ENCODE data around the gene CLEC16A.
"Not testable (repeated sequence)": the region's sequence is repeated elsewhere in the genome, so short reads cannot be mapped to it uniquely, and the experiment has no call there.

The CLEC16A gene

DNA sequence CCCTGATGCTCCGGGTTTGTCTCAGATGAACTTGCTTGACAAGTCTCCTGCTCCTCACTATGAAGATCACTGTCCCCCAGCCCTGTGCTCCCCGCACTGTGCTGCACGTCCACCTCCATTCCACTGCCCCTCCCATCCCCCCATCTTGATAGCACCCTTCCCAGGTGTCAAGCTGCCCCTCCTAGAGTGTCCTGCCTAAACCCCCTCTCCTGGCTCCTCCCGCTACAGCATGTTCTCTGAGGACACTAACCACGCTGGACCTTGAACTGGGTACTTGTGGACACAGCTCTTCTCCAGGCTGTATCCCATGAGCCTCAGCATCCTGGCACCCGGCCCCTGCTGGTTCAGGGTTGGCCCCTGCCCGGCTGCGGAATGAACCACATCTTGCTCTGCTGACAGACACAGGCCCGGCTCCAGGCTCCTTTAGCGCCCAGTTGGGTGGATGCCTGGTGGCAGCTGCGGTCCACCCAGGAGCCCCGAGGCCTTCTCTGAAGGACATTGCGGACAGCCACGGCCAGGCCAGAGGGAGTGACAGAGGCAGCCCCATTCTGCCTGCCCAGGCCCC is 20.6 kb upstream of the CLEC16A start:
- no peak for DNase-seq (ENCODE audit: low spot score)

GRCh38 chr16:10925285-10925684 is 19.1 kb upstream of the CLEC16A start:
- DNase-seq (ENCODE audit: low spot score) = not testable (repeated sequence)

- DNase-seq (ENCODE audit: low spot score) = no peak
Observed at GRCh38 chr16:10926094-10926493, 18.3 kb upstream of the CLEC16A start.

- DNase-seq (ENCODE audit: low spot score) = no peak
Observed at GRCh38 chr16:10926867-10927266, 17.5 kb upstream of the CLEC16A start.

- no peak for DNase-seq (ENCODE audit: low spot score)
Observed at GRCh38 chr16:10927497-10928112, 16.8 kb upstream of the CLEC16A start.

DNA sequence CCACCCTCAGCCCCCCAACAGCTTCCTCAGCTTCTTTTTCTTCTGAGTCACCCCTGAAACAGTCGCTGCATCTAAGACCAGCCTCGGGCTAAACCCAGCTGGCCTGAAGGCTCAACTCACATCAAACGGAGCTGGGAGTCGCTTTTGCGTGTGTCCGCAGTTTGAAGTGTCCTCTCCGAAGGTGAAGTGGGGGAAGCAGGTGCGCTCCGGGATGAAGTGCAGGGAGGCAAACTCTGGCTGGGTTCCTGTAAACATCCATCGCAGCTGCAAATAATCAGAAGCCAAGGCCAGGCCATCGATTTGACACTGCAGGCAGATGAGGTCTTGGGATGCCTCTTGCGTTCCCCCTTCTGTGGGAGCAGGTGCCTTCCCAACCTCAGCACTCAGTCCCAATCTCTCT is 15.3 kb upstream of the CLEC16A start:
- DNase-seq (ENCODE audit: low spot score) = not testable (repeated sequence)

DNA sequence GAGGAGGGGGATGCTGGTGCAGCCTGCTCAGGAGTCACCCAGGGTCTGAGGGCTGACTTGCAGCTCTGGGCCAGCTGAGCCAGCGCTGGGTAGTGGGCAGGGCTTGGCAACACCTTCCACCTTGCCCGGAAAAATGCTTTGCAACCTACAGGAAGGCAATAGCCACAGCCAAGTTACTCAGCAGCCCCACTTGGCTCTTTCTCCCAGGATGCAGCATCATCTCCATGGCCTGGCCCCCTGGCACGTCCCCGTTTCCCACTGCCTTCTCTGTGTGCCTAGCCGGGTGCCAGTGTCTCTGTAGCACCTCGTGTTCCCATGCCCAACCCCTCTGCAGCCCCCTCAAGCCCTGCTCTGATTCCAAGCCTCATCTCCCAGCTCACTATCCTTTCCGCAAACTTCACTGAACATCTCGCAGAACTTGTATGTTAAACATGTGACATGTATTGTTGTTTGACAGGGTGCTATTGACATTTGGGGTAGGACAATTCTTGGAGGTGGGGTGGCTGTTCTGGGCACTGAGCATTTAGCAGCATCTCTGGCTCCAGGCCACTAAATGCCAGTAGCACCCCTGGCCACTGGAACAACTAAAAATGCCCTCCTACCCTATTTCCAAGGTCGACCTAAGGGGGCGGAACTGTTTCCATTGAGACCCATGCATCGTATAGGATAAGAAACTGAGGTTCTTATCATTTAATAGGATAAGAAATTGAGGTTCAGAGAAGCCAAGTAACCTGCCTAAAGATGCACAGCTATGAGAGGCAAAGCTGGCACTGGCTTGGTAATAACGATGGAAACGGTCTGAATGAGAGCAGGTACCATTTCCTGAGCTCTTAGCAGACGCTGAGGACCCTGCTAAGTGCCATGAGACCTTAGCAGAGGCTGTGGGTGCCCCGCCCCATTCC is 14.3 kb upstream of the CLEC16A start:
- no peak for DNase-seq (ENCODE audit: low spot score)

DNA sequence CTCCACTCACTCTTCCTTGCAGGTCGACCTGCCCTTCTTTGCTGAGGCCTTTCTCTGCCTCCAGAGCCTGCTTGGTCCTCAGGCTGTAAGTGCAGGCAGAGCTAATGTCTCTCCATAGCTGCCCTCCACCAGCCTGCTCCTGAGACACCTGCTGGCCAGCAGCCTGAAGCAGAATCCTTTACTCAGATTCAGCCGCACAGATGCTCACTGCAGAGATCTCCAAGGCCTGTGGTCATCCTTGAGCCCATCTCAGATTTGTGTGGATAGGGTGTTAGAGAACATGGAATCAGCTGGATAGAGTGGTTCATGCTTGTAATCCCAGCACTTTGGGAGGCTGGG is 13.6 kb upstream of the CLEC16A start:
- no peak for DNase-seq (ENCODE audit: low spot score)

DNA sequence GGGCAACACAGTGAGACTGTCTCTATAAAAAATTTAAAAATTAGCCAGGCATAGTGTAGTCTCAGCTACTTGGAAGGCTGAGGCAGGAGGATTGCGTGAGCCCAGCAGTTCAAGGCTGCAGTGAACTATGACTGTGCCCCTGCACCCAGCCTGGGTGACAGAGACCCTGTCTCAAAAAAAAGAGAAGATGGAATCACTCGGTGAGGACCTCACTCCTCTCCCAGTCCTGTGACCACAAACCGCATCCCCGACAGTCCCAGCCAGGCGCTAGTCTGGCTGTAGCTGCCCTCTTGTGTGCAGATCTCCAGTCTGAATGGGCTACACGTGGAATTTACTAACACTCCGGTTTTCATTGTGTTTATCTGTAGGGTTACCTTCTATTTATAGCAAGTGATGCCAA is 13.2 kb upstream of the CLEC16A start:
- DNase-seq (ENCODE audit: low spot score) = no peak

- DNase-seq (ENCODE audit: low spot score) = no peak
Observed at GRCh38 chr16:10931977-10932632, 12.3 kb upstream of the CLEC16A start.

DNA sequence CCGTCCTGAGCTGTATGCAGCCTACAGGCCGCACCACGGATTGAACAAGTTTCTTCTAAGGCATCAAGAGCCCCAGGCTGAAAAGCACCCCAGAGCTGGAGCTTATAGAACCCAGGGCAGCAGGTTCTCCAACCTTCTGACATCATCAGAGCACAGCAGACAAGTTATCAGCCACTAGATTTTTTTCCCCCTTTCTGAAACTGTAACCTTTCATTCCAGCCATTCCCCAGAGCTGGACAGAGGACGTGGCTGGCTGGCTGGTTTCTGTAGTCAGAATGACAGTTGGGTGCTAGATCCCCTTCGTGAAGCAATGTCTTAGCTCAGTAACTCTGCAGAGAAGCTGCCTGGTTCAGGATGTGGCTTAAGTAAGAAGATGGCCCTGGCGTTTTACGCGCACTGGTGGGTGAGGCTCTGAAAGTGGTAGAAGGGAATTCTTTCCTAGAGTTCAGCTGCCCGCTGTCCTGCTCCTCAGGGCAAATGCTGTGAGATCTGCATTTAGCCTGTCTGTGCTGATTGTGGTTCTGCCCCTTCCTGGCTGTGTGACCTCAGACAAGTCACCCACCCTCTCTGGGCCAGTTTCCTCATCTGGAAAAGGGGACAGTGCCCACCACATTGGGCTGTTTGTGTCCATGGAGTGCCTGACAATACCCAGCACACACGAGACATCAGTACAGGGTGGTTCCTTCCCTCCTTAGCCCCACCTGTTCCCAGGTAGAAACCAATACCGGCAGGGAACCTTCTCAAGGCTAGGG is 11.2 kb upstream of the CLEC16A start:
- no peak for DNase-seq (ENCODE audit: low spot score)

DNA sequence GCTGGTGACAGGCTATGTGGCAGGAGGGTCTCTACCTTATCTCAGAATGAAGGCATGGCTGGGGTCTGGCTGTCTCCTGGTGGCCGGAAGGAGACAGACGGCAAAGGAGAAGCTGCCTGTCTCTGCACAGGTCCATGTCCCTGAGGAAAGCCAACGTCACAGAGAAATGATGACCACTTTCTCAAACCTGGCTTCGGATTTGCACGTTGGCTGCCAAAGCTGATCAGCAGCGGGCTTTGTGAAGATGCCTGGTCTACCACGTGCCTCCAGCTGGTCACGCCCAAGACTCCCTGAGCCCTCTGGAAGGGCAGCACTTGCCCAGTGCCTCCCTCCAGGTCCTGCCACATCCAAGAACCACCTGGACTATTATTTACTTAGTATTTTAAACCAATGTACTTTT is 10.5 kb upstream of the CLEC16A start:
- DNase-seq (ENCODE audit: low spot score) = no peak

GRCh38 chr16:10934325-10935107 is 9.8 kb upstream of the CLEC16A start:
- no peak for DNase-seq (ENCODE audit: low spot score)

GRCh38 chr16:10935226-10935915 is 9.0 kb upstream of the CLEC16A start:
- DNase-seq (ENCODE audit: low spot score) = no peak

GRCh38 chr16:10936272-10936984 is 7.9 kb upstream of the CLEC16A start:
- no peak for DNase-seq (ENCODE audit: low spot score)

- no peak for DNase-seq (ENCODE audit: low spot score)
Observed at GRCh38 chr16:10937068-10937859, 7.1 kb upstream of the CLEC16A start.

- DNase-seq (ENCODE audit: low spot score) = no peak
Observed at GRCh38 chr16:10938321-10938720, 6.0 kb upstream of the CLEC16A start.

- DNase-seq (ENCODE audit: low spot score) = no peak
Observed at GRCh38 chr16:10938796-10939648, 5.3 kb upstream of the CLEC16A start.

Measured in COLO829 (cell line).